Lower leg skin (tissue), 3 donors: ENCODE data around the gene RPH3AL.

Experiments used
- CTCF ChIP-seq, 3 donors: fragments of 450-650 bp; IDR thresholded peaks; one replicate each; pipeline ENCODE4 v1.5.1; 2016; ENCODE audit warnings: antibody characterized with exemption in 3 of 3, mild to moderate bottlenecking in 3 of 3, moderate library complexity in 2 of 3
- POLR2A ChIP-seq, 2 donors: fragments of 450-650 bp; IDR thresholded peaks; one replicate each; pipeline ENCODE4 v1.6.1; 2016 to 2017; ENCODE audit warnings: antibody characterized with exemption in 2 of 2, mild to moderate bottlenecking in 1 of 2, moderate library complexity in 1 of 2

DNA sequence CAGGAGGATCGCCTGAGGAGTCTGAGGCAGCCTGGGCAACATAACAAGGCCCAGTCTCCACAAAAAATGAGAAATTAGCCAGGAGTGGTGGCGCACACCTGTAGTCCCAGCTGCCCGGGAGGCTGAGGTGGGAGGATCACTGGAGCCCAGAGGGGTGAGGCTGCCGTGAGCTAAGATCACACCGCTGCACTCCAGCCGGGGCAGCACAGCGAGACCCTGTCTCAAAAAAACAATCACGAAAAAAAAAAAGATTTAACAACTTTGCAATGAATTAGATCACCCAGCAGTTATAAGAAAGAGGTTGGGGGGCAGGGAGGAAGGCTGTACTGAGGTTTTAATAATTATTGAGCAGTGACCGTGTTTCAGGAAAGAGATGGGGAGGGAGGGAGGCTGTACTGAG lies 49.4 kb downstream of the RPH3AL start:
- TF ChIP-seq CTCF (IDR thresholded peaks at IDR 0.05) (no peak), POLR2A (IDR thresholded peaks at IDR 0.05) (no peak)
